ENCODE measurements around the gene CD247.

GRCh38 chr1:167438171-167439138 lies 79.9 kb downstream of the CD247 start:
- TF ChIP-seq EZH2 (IDR thresholded peaks at IDR 0.05; ENCODE audit: borderline replicate concordance, low read length) (no peak), CTCF (conservative IDR thresholded peaks at IDR 0.05 in 1 of 2, IDR thresholded peaks at IDR 0.05 in 1 of 2; ENCODE audit: extremely low read depth in 1 of 2, insufficient read depth in 1 of 2, low read depth in 1 of 2, low read length in 2 of 2) (no peak)
